CD4-positive, alpha-beta T cell (primary cell): ENCODE data around the gene SUMO4. TPM values are rescaled to one million over a fixed set of nuclear protein-coding genes. Genes with fewer than 3 reads are reported as not detected.

Experiments
- ATAC-seq: fragments of 200-7000 bp; cut with Tn5 transposase; one replicate; pipeline ENCODE4 v1.10.0; 2022; ENCODE audit warnings: mild to moderate bottlenecking; ENCODE audit not compliant: poor library complexity
- CTCF ChIA-PET: fragments of 350-600 bp; sonication (Branson Sonifier 250); formaldehyde crosslinking; loops from one replicate; lab custom pipeline; 2021; ENCODE audit warnings: antibody characterized with exemption, inconsistent platforms; lab: Charles Lee
- POLR2A ChIA-PET: fragments of 350-600 bp; sonication (Branson Sonifier 250); formaldehyde crosslinking; loops from one replicate; lab custom pipeline; 2021; ENCODE audit warnings: antibody characterized with exemption, inconsistent platforms; lab: Charles Lee
- DNase-seq, 14 experiments: peaks; one replicate each; pipeline ENCODE4 v3.0.0-alpha.2; 2013 to 2020; ENCODE audit warnings: mixed read lengths in 2 of 14
- H3K27ac ChIP-seq, 2 donors: one replicate each; pipeline versions ENCODE4 v1.5.1 to v1.7.0; 2013; ENCODE audit warnings: low read length in 2 of 2, low read depth in 1 of 2, mild to moderate bottlenecking in 1 of 2
- H3K27me3 ChIP-seq, 2 experiments: 1 replicate in 1 of 2; 2 replicates in 1 of 2; pipeline versions ENCODE4 v1.6.1 to v1.7.0; 2013; ENCODE audit warnings: low read length in 2 of 2, control low read depth in 1 of 2, mild to moderate bottlenecking in 1 of 2, moderate library complexity in 1 of 2; ENCODE audit not compliant: insufficient read depth in 2 of 2, control insufficient read depth in 1 of 2
- H3K36me3 ChIP-seq: one replicate; pipeline ENCODE4 v1.6.1; 2013; ENCODE audit warnings: low read length, control low read depth; ENCODE audit not compliant: insufficient read depth
- H3K4me1 ChIP-seq: one replicate; pipeline ENCODE4 v1.6.1; 2013; ENCODE audit warnings: low read length, control low read depth; ENCODE audit not compliant: insufficient read depth
- H3K4me3 ChIP-seq: one replicate; pipeline ENCODE4 v1.5.1; 2013; ENCODE audit warnings: mild to moderate bottlenecking, low read length, moderate library complexity
- H3K9me3 ChIP-seq, 2 experiments: 1 replicate in 1 of 2; 2 replicates in 1 of 2; pipeline versions ENCODE4 v1.6.1 to v1.7.0; 2013; ENCODE audit warnings: low read length in 2 of 2, mild to moderate bottlenecking in 2 of 2, control low read depth in 1 of 2, moderate library complexity in 1 of 2; ENCODE audit not compliant: control insufficient read depth in 1 of 2, insufficient read depth in 1 of 2
- H3K27ac Mint-ChIP-seq: one replicate; pipeline ENCODE4 v1.8.0; 2020; ENCODE audit warnings: mixed read lengths
- H3K27me3 Mint-ChIP-seq: one replicate; pipeline ENCODE4 v1.8.0; 2021; ENCODE audit warnings: mixed read lengths
- H3K36me3 Mint-ChIP-seq: one replicate; pipeline ENCODE4 v1.8.0; 2021; ENCODE audit warnings: low read depth, mixed read lengths
- H3K4me1 Mint-ChIP-seq: one replicate; pipeline ENCODE4 v1.8.0; 2021; ENCODE audit warnings: low read depth, mixed read lengths
- H3K4me3 Mint-ChIP-seq: one replicate; pipeline ENCODE4 v1.8.0; 2020; ENCODE audit warnings: mild to moderate bottlenecking, mixed read lengths
- H3K9me3 Mint-ChIP-seq: one replicate; pipeline ENCODE4 v1.8.0; 2020; ENCODE audit warnings: mixed read lengths
- intact Hi-C, 2 experiments: fragments of 100-400 bp; cut with DNase I in 1 of 2; cut with micrococcal nuclease in 1 of 2; formaldehyde crosslinking; loops; one replicate each; pipeline versions ENCODE4 v1.15.1 to v1.9.0; 2023 to 2025; cut with DNase I, micrococcal nuclease
- total RNA-seq, 174 experiments: library from RNA in 2 of 174; stranded (reverse) in 2 of 174; gene quantifications; one replicate each; pipeline ENCODE4 v1.2.3 and lab custom pipeline; 2021 to 2026
- TF ChIP-seq, protein P1 (sequence below): fragments of 200-600 bp; IDR thresholded peaks from one replicate; pipeline ENCODE4 v1.8.0; 2022; ENCODE audit warnings: antibody characterized with exemption, mild to moderate bottlenecking

Gene SUMO4
- total RNA-seq, 2 experiments from 2014 or later: 8.6 to 8.7 TPM

DNA sequence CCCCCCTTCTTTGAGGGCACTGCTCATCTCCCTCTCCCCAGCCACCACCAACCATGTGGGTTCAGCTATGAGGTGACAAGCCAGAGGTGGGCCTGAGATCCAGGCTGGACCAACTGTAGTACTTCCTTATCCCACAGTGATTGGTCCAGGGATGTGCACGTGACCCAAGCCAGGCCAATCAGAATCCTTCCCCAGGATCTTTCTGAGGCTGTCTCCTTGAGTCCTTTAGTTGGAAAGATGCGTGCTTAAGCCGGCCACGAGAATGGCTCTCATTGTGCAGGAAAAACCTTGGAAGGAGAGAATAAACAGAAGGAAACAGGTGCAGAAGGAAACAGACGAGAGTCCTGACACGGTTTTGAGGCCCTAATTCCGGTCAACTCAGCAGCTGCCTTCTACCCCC, 45.5 kb downstream of the SUMO4 start:
- H3K27me3 ChIP-seq: no peaks in the 10 kb centered on the region
- no peak overlapping the region for H3K4me3 ChIP-seq
- no peak overlapping the region for H3K27ac ChIP-seq
- POLR2A ChIA-PET: interaction anchor here (0.5 kb wide), 1 partner anchor 126 kb away, joined by 3 read pairs; no protein-coding TSS in a partner anchor
- CTCF ChIA-PET: interaction anchor here (2.0 kb wide), 1 partner anchor 72 kb away, joined by 5 read pairs; no protein-coding TSS in a partner anchor
- no peaks in the 10 kb centered on the region for H3K9me3 Mint-ChIP-seq
- no peak for ATAC-seq
- TF ChIP-seq, protein P1, sequence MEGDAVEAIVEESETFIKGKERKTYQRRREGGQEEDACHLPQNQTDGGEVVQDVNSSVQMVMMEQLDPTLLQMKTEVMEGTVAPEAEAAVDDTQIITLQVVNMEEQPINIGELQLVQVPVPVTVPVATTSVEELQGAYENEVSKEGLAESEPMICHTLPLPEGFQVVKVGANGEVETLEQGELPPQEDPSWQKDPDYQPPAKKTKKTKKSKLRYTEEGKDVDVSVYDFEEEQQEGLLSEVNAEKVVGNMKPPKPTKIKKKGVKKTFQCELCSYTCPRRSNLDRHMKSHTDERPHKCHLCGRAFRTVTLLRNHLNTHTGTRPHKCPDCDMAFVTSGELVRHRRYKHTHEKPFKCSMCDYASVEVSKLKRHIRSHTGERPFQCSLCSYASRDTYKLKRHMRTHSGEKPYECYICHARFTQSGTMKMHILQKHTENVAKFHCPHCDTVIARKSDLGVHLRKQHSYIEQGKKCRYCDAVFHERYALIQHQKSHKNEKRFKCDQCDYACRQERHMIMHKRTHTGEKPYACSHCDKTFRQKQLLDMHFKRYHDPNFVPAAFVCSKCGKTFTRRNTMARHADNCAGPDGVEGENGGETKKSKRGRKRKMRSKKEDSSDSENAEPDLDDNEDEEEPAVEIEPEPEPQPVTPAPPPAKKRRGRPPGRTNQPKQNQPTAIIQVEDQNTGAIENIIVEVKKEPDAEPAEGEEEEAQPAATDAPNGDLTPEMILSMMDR: no peak
- no peaks in the 10 kb centered on the region for H3K27me3 Mint-ChIP-seq
- no peak overlapping the region for H3K4me3 Mint-ChIP-seq
- no peaks in the 10 kb centered on the region for H3K4me1 ChIP-seq
- H3K4me1 Mint-ChIP-seq: no peaks in the 10 kb centered on the region
- intact Hi-C loops: no loop called here
- H3K27ac Mint-ChIP-seq: no peak overlapping the region
- H3K36me3 Mint-ChIP-seq: peaks cover 18% of the 10 kb centered on the region
- H3K9me3 ChIP-seq: no peaks in the 10 kb centered on the region
- H3K36me3 ChIP-seq: peaks cover 10% of the 10 kb centered on the region
- no peak for DNase-seq

DNA sequence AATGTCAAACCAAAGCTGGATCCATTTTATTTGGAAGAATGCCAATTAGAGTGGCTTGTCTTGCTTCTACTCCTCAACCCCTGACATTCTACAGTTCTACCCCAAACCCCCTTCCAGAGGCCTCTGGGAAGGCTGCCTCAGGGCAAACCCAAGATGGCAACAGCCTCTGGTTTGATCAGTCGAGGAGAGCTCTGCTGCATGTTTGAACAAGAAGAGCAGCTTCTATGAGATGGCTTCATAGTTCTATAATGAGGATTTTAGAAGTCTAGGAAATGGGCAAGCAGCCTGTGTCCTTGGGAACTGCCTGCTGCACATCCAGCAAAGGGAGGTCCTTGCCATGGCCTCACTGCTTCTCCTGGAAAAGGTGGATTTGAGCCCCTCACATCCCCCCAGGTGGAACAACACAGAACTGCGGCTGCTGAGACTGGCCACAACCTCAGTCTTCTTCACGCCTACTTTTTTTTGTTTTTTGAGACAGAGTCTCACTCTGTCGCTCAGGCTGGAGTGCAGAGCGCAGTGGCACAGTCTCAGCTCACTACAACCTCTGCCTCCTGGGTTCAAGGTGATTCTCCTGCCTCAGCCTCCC, 46.8 kb downstream of the SUMO4 start:
- Mint-ChIP-seq H3K27me3 (no peaks in the 10 kb centered on the region), H3K4me1 (no peaks in the 10 kb centered on the region)
- intact Hi-C loops: no loop called here

DNA sequence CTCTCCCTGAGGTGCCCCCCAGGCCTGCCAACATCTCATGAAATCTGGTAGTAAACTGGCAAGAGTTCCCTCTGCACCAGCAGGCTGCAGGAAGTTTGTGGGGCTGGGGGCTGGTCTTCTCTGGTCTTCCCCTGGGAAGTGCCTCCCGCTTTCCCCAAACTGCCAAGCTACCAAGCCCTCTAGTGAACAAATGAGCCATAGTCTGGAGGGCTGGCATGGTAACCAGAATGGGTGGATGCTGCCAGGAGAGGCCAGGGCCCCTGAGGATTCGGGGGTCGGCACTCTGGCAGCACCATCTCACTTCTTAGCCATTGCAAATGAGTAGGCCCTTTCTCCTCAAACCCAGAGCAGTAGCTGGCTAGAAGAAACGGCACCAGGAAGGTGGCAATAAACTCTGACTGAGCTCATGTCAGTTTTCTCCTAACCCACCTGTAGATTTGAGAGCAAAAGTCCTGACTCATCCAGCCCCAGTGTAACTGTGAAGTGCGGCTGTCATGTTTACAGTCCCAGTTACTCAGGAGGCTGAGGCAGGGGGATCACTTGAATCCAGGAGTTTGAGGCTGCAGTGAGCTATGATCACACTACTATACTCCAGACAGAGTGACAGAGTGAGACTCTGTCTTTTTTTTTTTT, 48.9 kb downstream of the SUMO4 start:
- H3K36me3 ChIP-seq: peaks cover 35% of the 10 kb centered on the region
- Mint-ChIP-seq H3K4me3 (no peak overlapping the region), H3K4me1 (no peaks in the 10 kb centered on the region), H3K27me3 (no peaks in the 10 kb centered on the region), H3K9me3 (no peaks in the 10 kb centered on the region), H3K36me3 (peaks cover 29% of the 10 kb centered on the region), H3K27ac (no peak overlapping the region)
- peaks cover 3% of the 10 kb centered on the region for H3K4me1 ChIP-seq
- ChIA-PET CTCF (interaction anchor here (1.7 kb wide), 2 partner anchors 17 to 367 kb away, joined by 3 to 4 read pairs; no protein-coding TSS in a partner anchor), POLR2A (interaction anchor here (0.5 kb wide), 1 partner anchor 709 kb away, joined by 4 read pairs; no protein-coding TSS in a partner anchor)
- DNase-seq (no peak), ATAC-seq (no peak)
- no peak overlapping the region for H3K27ac ChIP-seq
- no peaks in the 10 kb centered on the region for H3K9me3 ChIP-seq
- intact Hi-C loops: no loop called here
- no peak overlapping the region for H3K4me3 ChIP-seq
- TF ChIP-seq, protein P1: no peak
- H3K27me3 ChIP-seq: no peaks in the 10 kb centered on the region

More for the DNA sequence above, 46.8 kb downstream of the SUMO4 start:
- CTCF ChIA-PET: interaction anchor here (1.0 to 1.7 kb wide), 3 partner anchors 15 to 418 kb away, joined by 3 to 4 read pairs (median 3); partner anchors contain the start of gene ZC3H12D
- Histone ChIP-seq H3K4me3 (no peak overlapping the region), H3K9me3 (no peaks in the 10 kb centered on the region), H3K27me3 (no peaks in the 10 kb centered on the region), H3K36me3 (peaks cover 17% of the 10 kb centered on the region), H3K4me1 (peaks cover 3% of the 10 kb centered on the region), H3K27ac (no peak overlapping the region)
- Mint-ChIP-seq H3K36me3 (peaks cover 21% of the 10 kb centered on the region), H3K9me3 (no peaks in the 10 kb centered on the region), H3K4me3 (no peak overlapping the region), H3K27ac (no peak overlapping the region)
- no peak for ATAC-seq
- POLR2A ChIA-PET: no interaction called here
- DNase-seq: no peak
- TF ChIP-seq, protein P1: no peak
